Neuron (in vitro differentiated cells): Measurements from ENCODE around the gene PPP1R13B.
"Not testable (repeated sequence)": the region's sequence is repeated elsewhere in the genome, so short reads cannot be mapped to it uniquely, and the experiment has no call there.

Experiments used
- H2AFZ ChIP-seq: one replicate; pipeline ENCODE4 v1.6.1; 2013; ENCODE audit warnings: low read depth, mild to moderate bottlenecking, inconsistent platforms, low read length, moderate library complexity
- H3K27me3 ChIP-seq: one replicate; pipeline ENCODE4 v1.6.1; 2013; ENCODE audit warnings: low read length; ENCODE audit not compliant: insufficient read depth
- H3K36me3 ChIP-seq: one replicate; pipeline ENCODE4 v1.6.1; 2013; ENCODE audit warnings: low read length; ENCODE audit not compliant: insufficient read depth
- H3K4me1 ChIP-seq: one replicate; pipeline ENCODE4 v1.6.1; 2013; ENCODE audit warnings: low read length; ENCODE audit not compliant: insufficient read depth
- H3K4me3 ChIP-seq: 2 replicates; pipeline ENCODE4 v1.5.1; 2013; ENCODE audit warnings: mild to moderate bottlenecking, low read length, moderate library complexity
- H3K9me3 ChIP-seq: one replicate; pipeline ENCODE4 v1.6.1; 2013; ENCODE audit warnings: low read length

PPP1R13B gene

GRCh38 chr14:103846543-103847450, 578 bp downstream of the PPP1R13B start:
- peaks cover 33% of the 10 kb centered on the region for H3K27me3 ChIP-seq
- peak overlapping the region; percentile 64 for H2AFZ ChIP-seq
- H3K4me3 ChIP-seq = peak overlapping the region; percentile 63
- H3K4me1 ChIP-seq = peaks cover 16% of the 10 kb centered on the region
- no peaks in the 10 kb centered on the region for H3K9me3 ChIP-seq
- H3K36me3 ChIP-seq = no peaks in the 10 kb centered on the region

GRCh38 chr14:103846097-103846496, 1.3 kb downstream of the PPP1R13B start:
- Histone ChIP-seq H3K27me3 (peaks cover 33% of the 10 kb centered on the region), H3K4me1 (peaks cover 16% of the 10 kb centered on the region), H3K4me3 (peak overlapping the region; percentile 63), H3K36me3 (no peaks in the 10 kb centered on the region), H2AFZ (no peak overlapping the region), H3K9me3 (no peaks in the 10 kb centered on the region)

GRCh38 chr14:103845327-103845726, 2.0 kb downstream of the PPP1R13B start:
- peaks cover 16% of the 10 kb centered on the region for H3K4me1 ChIP-seq
- no peaks in the 10 kb centered on the region for H3K9me3 ChIP-seq
- peaks cover 33% of the 10 kb centered on the region for H3K27me3 ChIP-seq
- no peak overlapping the region for H2AFZ ChIP-seq
- no peaks in the 10 kb centered on the region for H3K36me3 ChIP-seq
- H3K4me3 ChIP-seq = no peak overlapping the region

- H3K9me3 ChIP-seq, H2AFZ ChIP-seq, H3K4me1 ChIP-seq, H3K36me3 ChIP-seq, H3K4me3 ChIP-seq: not testable (repeated sequence)
- peaks cover 13% of the 10 kb centered on the region for H3K27me3 ChIP-seq
These were observed 6.1 kb downstream of the PPP1R13B start for GRCh38 chr14:103841265-103841664.

- Histone ChIP-seq H3K27me3 (peaks cover 1% of the 10 kb centered on the region), H3K9me3 (no peaks in the 10 kb centered on the region), H3K36me3 (no peaks in the 10 kb centered on the region), H3K4me3 (no peak overlapping the region), H3K4me1 (no peaks in the 10 kb centered on the region), H2AFZ (no peak overlapping the region)
These were observed 7.4 kb downstream of the PPP1R13B start for GRCh38 chr14:103840014-103840413.

- H3K9me3 ChIP-seq = no peaks in the 10 kb centered on the region
- no peak overlapping the region for H3K4me3 ChIP-seq
- H3K4me1 ChIP-seq = no peaks in the 10 kb centered on the region
- no peaks in the 10 kb centered on the region for H3K27me3 ChIP-seq
- no peaks in the 10 kb centered on the region for H3K36me3 ChIP-seq
- H2AFZ ChIP-seq = no peak overlapping the region
These were observed 7.8 kb downstream of the PPP1R13B start for GRCh38 chr14:103839579-103839978.

- no peaks in the 10 kb centered on the region for H3K4me1 ChIP-seq
- no peaks in the 10 kb centered on the region for H3K36me3 ChIP-seq
- no peak overlapping the region for H2AFZ ChIP-seq
- no peaks in the 10 kb centered on the region for H3K9me3 ChIP-seq
- no peaks in the 10 kb centered on the region for H3K27me3 ChIP-seq
- H3K4me3 ChIP-seq = no peak overlapping the region
These were observed 9.3 kb downstream of the PPP1R13B start for GRCh38 chr14:103838117-103838516.

- Histone ChIP-seq H3K4me1 (no peaks in the 10 kb centered on the region), H3K27me3 (no peaks in the 10 kb centered on the region), H3K4me3 (no peak overlapping the region), H3K9me3 (no peaks in the 10 kb centered on the region), H3K36me3 (no peaks in the 10 kb centered on the region), H2AFZ (no peak overlapping the region)
These were observed 10.2 kb downstream of the PPP1R13B start for GRCh38 chr14:103836976-103837725.

- no peaks in the 10 kb centered on the region for H3K4me1 ChIP-seq
- H3K27me3 ChIP-seq = no peaks in the 10 kb centered on the region
- no peaks in the 10 kb centered on the region for H3K9me3 ChIP-seq
- no peak overlapping the region for H3K4me3 ChIP-seq
- no peaks in the 10 kb centered on the region for H3K36me3 ChIP-seq
- H2AFZ ChIP-seq = no peak overlapping the region
These were observed 12.4 kb downstream of the PPP1R13B start for GRCh38 chr14:103834956-103835355.

GRCh38 chr14:103833711-103834110, 13.7 kb downstream of the PPP1R13B start:
- Histone ChIP-seq H2AFZ (no peak overlapping the region), H3K4me1 (no peaks in the 10 kb centered on the region), H3K9me3 (no peaks in the 10 kb centered on the region), H3K27me3 (no peaks in the 10 kb centered on the region), H3K36me3 (no peaks in the 10 kb centered on the region), H3K4me3 (no peak overlapping the region)

GRCh38 chr14:103832046-103832445, 15.3 kb downstream of the PPP1R13B start:
- Histone ChIP-seq H3K4me3 (no peak overlapping the region), H3K4me1 (no peaks in the 10 kb centered on the region), H2AFZ (no peak overlapping the region), H3K27me3 (peaks cover 3% of the 10 kb centered on the region), H3K36me3 (no peaks in the 10 kb centered on the region), H3K9me3 (no peaks in the 10 kb centered on the region)

- no peaks in the 10 kb centered on the region for H3K36me3 ChIP-seq
- no peak overlapping the region for H3K4me3 ChIP-seq
- peaks cover 3% of the 10 kb centered on the region for H3K27me3 ChIP-seq
- no peaks in the 10 kb centered on the region for H3K4me1 ChIP-seq
- no peaks in the 10 kb centered on the region for H3K9me3 ChIP-seq
- H2AFZ ChIP-seq = no peak overlapping the region
These were observed 16.7 kb downstream of the PPP1R13B start for GRCh38 chr14:103830511-103831270.
